GM23338 (cell line): ENCODE measurements around the gene NPHP4.

Experiments used
- CREB1 ChIP-seq: fragments of 250-450 bp; sonication (Bioruptor Pico); IDR thresholded peaks from 2 replicates; pipeline ENCODE4 v1.5.0; 2020; ENCODE audit warnings: low read depth, mild to moderate bottlenecking, moderate library complexity
- TF ChIP-seq, protein P1 (sequence below): IDR thresholded peaks from one replicate; pipeline ENCODE4 v1.6.1; 2018; ENCODE audit warnings: antibody characterized with exemption; ENCODE audit not compliant: unreplicated experiment
- TF ChIP-seq, protein P2 (sequence below), 2 experiments: fragments of 200-600 bp in 1 of 2; sonication (generic) in 1 of 2; conservative IDR thresholded peaks; 2 replicates each; pipeline versions ENCODE4 v1.5.1 to v1.6.1; 2016 to 2017; ENCODE audit warnings: antibody characterized with exemption in 2 of 2, low read depth in 2 of 2, mild to moderate bottlenecking in 2 of 2, moderate library complexity in 1 of 2

DNA sequence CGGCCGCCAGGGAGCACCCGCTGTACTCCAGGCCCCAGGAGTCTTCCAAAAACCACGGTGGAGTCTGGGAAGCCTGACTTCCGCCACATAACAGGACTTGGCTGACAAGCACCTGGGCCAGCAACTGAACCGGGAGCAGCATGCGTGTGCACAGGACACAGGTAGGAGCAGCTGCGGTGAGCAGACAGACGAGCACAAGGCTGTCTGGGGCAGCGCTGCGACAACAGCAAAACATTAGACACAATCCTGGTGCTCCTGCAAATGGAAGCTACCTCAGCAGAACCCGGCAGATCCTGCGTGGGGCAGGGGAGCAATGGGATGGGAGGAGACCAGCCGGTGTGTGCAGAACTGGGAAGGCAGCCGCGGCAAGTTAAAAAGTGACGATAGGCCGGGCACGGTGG, 80.4 kb downstream of the NPHP4 start:
- TF ChIP-seq, protein P1, sequence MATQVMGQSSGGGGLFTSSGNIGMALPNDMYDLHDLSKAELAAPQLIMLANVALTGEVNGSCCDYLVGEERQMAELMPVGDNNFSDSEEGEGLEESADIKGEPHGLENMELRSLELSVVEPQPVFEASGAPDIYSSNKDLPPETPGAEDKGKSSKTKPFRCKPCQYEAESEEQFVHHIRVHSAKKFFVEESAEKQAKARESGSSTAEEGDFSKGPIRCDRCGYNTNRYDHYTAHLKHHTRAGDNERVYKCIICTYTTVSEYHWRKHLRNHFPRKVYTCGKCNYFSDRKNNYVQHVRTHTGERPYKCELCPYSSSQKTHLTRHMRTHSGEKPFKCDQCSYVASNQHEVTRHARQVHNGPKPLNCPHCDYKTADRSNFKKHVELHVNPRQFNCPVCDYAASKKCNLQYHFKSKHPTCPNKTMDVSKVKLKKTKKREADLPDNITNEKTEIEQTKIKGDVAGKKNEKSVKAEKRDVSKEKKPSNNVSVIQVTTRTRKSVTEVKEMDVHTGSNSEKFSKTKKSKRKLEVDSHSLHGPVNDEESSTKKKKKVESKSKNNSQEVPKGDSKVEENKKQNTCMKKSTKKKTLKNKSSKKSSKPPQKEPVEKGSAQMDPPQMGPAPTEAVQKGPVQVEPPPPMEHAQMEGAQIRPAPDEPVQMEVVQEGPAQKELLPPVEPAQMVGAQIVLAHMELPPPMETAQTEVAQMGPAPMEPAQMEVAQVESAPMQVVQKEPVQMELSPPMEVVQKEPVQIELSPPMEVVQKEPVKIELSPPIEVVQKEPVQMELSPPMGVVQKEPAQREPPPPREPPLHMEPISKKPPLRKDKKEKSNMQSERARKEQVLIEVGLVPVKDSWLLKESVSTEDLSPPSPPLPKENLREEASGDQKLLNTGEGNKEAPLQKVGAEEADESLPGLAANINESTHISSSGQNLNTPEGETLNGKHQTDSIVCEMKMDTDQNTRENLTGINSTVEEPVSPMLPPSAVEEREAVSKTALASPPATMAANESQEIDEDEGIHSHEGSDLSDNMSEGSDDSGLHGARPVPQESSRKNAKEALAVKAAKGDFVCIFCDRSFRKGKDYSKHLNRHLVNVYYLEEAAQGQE: no peak
- TF ChIP-seq CREB1: no peak
- TF ChIP-seq, protein P2, sequence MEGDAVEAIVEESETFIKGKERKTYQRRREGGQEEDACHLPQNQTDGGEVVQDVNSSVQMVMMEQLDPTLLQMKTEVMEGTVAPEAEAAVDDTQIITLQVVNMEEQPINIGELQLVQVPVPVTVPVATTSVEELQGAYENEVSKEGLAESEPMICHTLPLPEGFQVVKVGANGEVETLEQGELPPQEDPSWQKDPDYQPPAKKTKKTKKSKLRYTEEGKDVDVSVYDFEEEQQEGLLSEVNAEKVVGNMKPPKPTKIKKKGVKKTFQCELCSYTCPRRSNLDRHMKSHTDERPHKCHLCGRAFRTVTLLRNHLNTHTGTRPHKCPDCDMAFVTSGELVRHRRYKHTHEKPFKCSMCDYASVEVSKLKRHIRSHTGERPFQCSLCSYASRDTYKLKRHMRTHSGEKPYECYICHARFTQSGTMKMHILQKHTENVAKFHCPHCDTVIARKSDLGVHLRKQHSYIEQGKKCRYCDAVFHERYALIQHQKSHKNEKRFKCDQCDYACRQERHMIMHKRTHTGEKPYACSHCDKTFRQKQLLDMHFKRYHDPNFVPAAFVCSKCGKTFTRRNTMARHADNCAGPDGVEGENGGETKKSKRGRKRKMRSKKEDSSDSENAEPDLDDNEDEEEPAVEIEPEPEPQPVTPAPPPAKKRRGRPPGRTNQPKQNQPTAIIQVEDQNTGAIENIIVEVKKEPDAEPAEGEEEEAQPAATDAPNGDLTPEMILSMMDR (conservative IDR thresholded peaks at IDR 0.05; ENCODE audit: low read depth in 2 of 2): no peak
